Peyer's patch (tissue), 4 donors: Measurements from ENCODE around the gene XPC. TPM values are rescaled to one million over a fixed set of nuclear protein-coding genes. Genes with fewer than 3 reads are reported as not detected.

Experiments
- DNase-seq, 3 donors: peaks; one replicate each; pipeline ENCODE4 v3.0.0-alpha.2; 2017 to 2019
- H3K27ac ChIP-seq, 4 donors: fragments of 200-600 bp; sonication (generic); one replicate each; pipeline ENCODE4 v1.5.1; 2016 to 2019
- H3K27me3 ChIP-seq, 2 donors: fragments of 200-600 bp; sonication (generic); one replicate each; pipeline ENCODE4 v1.5.1; 2019
- H3K36me3 ChIP-seq, 3 donors: fragments of 200-600 bp; sonication (generic); one replicate each; pipeline ENCODE4 v1.5.1; 2016 to 2019
- H3K4me1 ChIP-seq, 4 donors: fragments of 200-600 bp; sonication (generic); one replicate each; pipeline ENCODE4 v1.5.1; 2016 to 2019
- H3K4me3 ChIP-seq, 4 donors: fragments of 200-600 bp; sonication (generic); 1 replicate in 3 of 4; 2 replicates in 1 of 4; pipeline ENCODE4 v1.5.1; 2016 to 2019; ENCODE audit warnings: mild to moderate bottlenecking in 1 of 4
- H3K9me3 ChIP-seq, 4 donors: fragments of 200-600 bp; sonication (generic); one replicate each; pipeline ENCODE4 v1.5.1; 2016 to 2019; ENCODE audit warnings: mild to moderate bottlenecking in 1 of 4
- POLR2A ChIP-seq, 2 donors: fragments of 450-650 bp; IDR thresholded peaks; one replicate each; pipeline ENCODE4 v1.5.1; 2017; ENCODE audit warnings: antibody characterized with exemption in 2 of 2, mild to moderate bottlenecking in 2 of 2, moderate library complexity in 2 of 2
- total RNA-seq, 4 donors: library from RNA; depleted of rRNA; stranded (reverse); fragments of >200 nt; gene quantifications; one replicate each; pipeline ENCODE4 v1.1.0, GENCODE V29; 2016
- TF ChIP-seq, protein P1 (sequence below), 6 experiments: fragments of 450-650 bp in 4 of 6; fragments of 200-600 bp in 2 of 6; sonication (generic) in 1 of 6; IDR thresholded peaks; one replicate each; pipeline ENCODE4 v1.5.1; 2017 to 2019; ENCODE audit warnings: antibody characterized with exemption in 6 of 6, mild to moderate bottlenecking in 3 of 6, moderate library complexity in 1 of 6

The XPC gene
- total RNA-seq, 4 donors from 2014 or later = 46.1 to 88.3 (median 78.6) TPM

- TF ChIP-seq, protein P1, sequence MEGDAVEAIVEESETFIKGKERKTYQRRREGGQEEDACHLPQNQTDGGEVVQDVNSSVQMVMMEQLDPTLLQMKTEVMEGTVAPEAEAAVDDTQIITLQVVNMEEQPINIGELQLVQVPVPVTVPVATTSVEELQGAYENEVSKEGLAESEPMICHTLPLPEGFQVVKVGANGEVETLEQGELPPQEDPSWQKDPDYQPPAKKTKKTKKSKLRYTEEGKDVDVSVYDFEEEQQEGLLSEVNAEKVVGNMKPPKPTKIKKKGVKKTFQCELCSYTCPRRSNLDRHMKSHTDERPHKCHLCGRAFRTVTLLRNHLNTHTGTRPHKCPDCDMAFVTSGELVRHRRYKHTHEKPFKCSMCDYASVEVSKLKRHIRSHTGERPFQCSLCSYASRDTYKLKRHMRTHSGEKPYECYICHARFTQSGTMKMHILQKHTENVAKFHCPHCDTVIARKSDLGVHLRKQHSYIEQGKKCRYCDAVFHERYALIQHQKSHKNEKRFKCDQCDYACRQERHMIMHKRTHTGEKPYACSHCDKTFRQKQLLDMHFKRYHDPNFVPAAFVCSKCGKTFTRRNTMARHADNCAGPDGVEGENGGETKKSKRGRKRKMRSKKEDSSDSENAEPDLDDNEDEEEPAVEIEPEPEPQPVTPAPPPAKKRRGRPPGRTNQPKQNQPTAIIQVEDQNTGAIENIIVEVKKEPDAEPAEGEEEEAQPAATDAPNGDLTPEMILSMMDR (IDR thresholded peaks at IDR 0.05) = no peak
- TF ChIP-seq POLR2A (IDR thresholded peaks at IDR 0.05) = no peak
- H3K9me3 ChIP-seq = no peaks in the 10 kb centered on the region
- DNase-seq = no peak
- peaks cover 0 to 66% (median 0%) of the 10 kb centered on the region in 3 donors for H3K36me3 ChIP-seq
- peak overlapping the region in 2 of 4 donors; percentile 37 to 73 for H3K27ac ChIP-seq
- H3K4me3 ChIP-seq = no peak overlapping the region
- peaks cover 0 to 37% (median 7%) of the 10 kb centered on the region in 4 donors for H3K4me1 ChIP-seq
- H3K27me3 ChIP-seq = no peaks in the 10 kb centered on the region
These were observed 31.4 kb downstream of the XPC start for GRCh38 chr3:14147066-14147435.

- no peaks in the 10 kb centered on the region for H3K27me3 ChIP-seq
- peaks cover 0 to 37% (median 7%) of the 10 kb centered on the region in 4 donors for H3K4me1 ChIP-seq
- H3K36me3 ChIP-seq = peaks cover 0 to 66% (median 0%) of the 10 kb centered on the region in 3 donors
- no peak overlapping the region for H3K4me3 ChIP-seq
- H3K9me3 ChIP-seq = no peaks in the 10 kb centered on the region
- no peak for DNase-seq
- no peak for TF ChIP-seq POLR2A (IDR thresholded peaks at IDR 0.05)
- TF ChIP-seq, protein P1 (IDR thresholded peaks at IDR 0.05) = no peak
- peak overlapping the region in 3 of 4 donors; percentile 68 to 91 (median 73) for H3K27ac ChIP-seq
These were observed 31.9 kb downstream of the XPC start for GRCh38 chr3:14146381-14147065.

DNA sequence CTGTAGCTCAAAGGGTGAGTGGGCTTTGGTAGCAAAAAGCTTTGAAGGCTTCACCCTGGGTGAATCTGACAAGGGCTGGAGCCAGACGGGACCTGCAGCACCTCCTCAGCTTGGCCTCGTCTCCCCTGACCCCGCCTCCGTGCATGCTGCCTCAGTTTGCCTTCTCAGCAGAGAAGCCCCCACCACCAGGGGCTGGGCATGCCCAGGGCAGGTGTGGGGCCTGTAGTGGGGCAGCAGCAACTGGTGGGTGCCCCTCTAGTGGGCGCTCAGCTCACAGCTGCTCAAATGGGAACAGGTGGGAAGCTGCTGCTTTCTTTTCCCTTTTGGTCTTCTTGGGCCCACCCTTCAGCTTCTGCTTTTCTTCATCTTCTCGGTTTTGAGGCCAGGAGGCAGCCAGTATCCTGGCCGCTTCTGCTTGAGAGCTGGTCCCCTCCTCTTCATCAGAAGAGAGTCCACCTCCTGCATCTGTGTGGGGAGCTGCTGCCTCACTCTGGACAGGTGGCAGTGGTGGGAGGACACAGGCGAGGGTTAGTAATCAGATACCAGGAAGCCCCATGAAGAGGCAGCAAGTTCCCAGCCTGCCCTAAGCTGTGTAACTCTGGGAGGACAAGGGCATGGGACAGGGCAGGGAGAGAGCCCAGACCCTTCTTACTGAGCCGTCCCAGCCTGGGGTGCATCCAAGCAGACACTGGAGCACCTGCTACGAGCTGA is 32.6 kb downstream of the XPC start:
- no peak for DNase-seq
- no peaks in the 10 kb centered on the region for H3K27me3 ChIP-seq
- H3K4me1 ChIP-seq = peaks cover 0 to 37% (median 7%) of the 10 kb centered on the region in 4 donors
- no peaks in the 10 kb centered on the region for H3K9me3 ChIP-seq
- H3K36me3 ChIP-seq = peaks cover 0 to 65% (median 0%) of the 10 kb centered on the region in 3 donors
- H3K4me3 ChIP-seq = no peak overlapping the region
- TF ChIP-seq POLR2A (IDR thresholded peaks at IDR 0.05) = no peak
- TF ChIP-seq, protein P1 (IDR thresholded peaks at IDR 0.05) = no peak
- peak overlapping the region; percentile 68 to 91 (median 75) for H3K27ac ChIP-seq

DNA sequence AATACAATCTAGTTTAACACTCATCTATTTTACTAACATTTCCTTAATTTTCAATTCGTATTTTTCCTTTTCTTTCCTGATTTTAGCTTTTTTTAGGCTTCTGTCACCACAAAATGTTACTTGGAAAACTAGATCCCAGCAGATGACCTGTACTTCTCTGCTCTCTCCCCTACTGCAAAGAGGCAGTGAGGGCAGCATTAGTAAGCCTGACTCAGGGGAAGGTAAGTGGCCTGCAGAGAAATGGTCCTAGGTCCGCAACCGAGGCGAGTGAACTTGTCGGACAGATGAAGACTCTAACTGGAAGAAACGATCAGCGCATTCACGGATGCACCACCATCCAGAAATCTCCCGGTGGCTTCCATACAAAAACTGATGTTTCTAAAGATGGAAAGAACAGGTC is 33.2 kb downstream of the XPC start:
- no peak for TF ChIP-seq POLR2A (IDR thresholded peaks at IDR 0.05)
- TF ChIP-seq, protein P1 (IDR thresholded peaks at IDR 0.05) = no peak
- Histone ChIP-seq H3K4me3 (no peak overlapping the region), H3K27ac (peak overlapping the region; percentile 68 to 91 (median 75)), H3K4me1 (peaks cover 0 to 37% (median 7%) of the 10 kb centered on the region in 4 donors), H3K9me3 (no peaks in the 10 kb centered on the region), H3K36me3 (peaks cover 0 to 66% (median 0%) of the 10 kb centered on the region in 3 donors), H3K27me3 (no peaks in the 10 kb centered on the region)
- no peak for DNase-seq

- Histone ChIP-seq H3K4me1 (peaks cover 0 to 37% (median 7%) of the 10 kb centered on the region in 4 donors), H3K36me3 (peaks cover 0 to 69% (median 0%) of the 10 kb centered on the region in 3 donors), H3K4me3 (peak overlapping the region in 2 of 4 donors; percentile 1 to 31), H3K27ac (peak overlapping the region; percentile 63 to 91 (median 72)), H3K27me3 (no peaks in the 10 kb centered on the region), H3K9me3 (no peaks in the 10 kb centered on the region)
- no peak for TF ChIP-seq POLR2A (IDR thresholded peaks at IDR 0.05)
- TF ChIP-seq, protein P1 (IDR thresholded peaks at IDR 0.05) = no peak
- DNase-seq = peak in 2 of 3 donors; percentile 62 to 81
These were observed 33.9 kb downstream of the XPC start for GRCh38 chr3:14144423-14145075.
